BE2C (cell line): ENCODE data around the gene TMEM212.

Experiments
- DNase-seq: peaks from one replicate; pipeline ENCODE4 v3.0.0-alpha.2; 2020
- H3K27me3 ChIP-seq: fragments of 250-450 bp; sonication (Bioruptor Pico); 2 replicates; pipeline ENCODE4 v1.5.1; 2020; ENCODE audit warnings: mild to moderate bottlenecking
- H3K36me3 ChIP-seq: fragments of 250-450 bp; sonication (Bioruptor Pico); 2 replicates; pipeline ENCODE4 v1.5.1; 2020; ENCODE audit warnings: mild to moderate bottlenecking
- H3K4me1 ChIP-seq: fragments of 250-450 bp; sonication (Bioruptor Pico); 2 replicates; pipeline ENCODE4 v1.5.1; 2020
- H3K4me3 ChIP-seq: 2 replicates; pipeline ENCODE4 v1.5.1; 2011; ENCODE audit warnings: low read depth, low read length
- H3K9me3 ChIP-seq: fragments of 250-450 bp; sonication (Bioruptor Pico); 2 replicates; pipeline ENCODE4 v1.5.1; 2020
- CTCF ChIP-seq: IDR thresholded peaks from 2 replicates; pipeline ENCODE4 v1.5.1; 2012; ENCODE audit warnings: mild to moderate bottlenecking, low read depth, low read length

The TMEM212 gene

GRCh38 chr3:171833789-171834460 is 9.2 kb upstream of the TMEM212 start:
- no peak overlapping the region for H3K4me3 ChIP-seq
- TF ChIP-seq CTCF = peak; percentile 39; the same call in 1 of the 2 replicates
- H3K27me3 ChIP-seq = no peaks in the 10 kb centered on the region
- no peaks in the 10 kb centered on the region for H3K9me3 ChIP-seq
- H3K4me1 ChIP-seq = peaks cover 10% of the 10 kb centered on the region
- H3K36me3 ChIP-seq = no peaks in the 10 kb centered on the region
- DNase-seq = no peak

- H3K4me3 ChIP-seq = no peak overlapping the region
- peaks cover 10% of the 10 kb centered on the region for H3K4me1 ChIP-seq
- TF ChIP-seq CTCF = no peak
- no peaks in the 10 kb centered on the region for H3K36me3 ChIP-seq
- no peaks in the 10 kb centered on the region for H3K27me3 ChIP-seq
- no peaks in the 10 kb centered on the region for H3K9me3 ChIP-seq
- DNase-seq = no peak
Measured at GRCh38 chr3:171834461-171834801, 8.7 kb upstream of the TMEM212 start.

- no peak for TF ChIP-seq CTCF
- H3K36me3 ChIP-seq = no peaks in the 10 kb centered on the region
- no peak for DNase-seq
- no peak overlapping the region for H3K4me3 ChIP-seq
- no peaks in the 10 kb centered on the region for H3K27me3 ChIP-seq
- H3K9me3 ChIP-seq = no peaks in the 10 kb centered on the region
- peaks cover 4% of the 10 kb centered on the region; the same call in 1 of the 2 replicates for H3K4me1 ChIP-seq
Measured at GRCh38 chr3:171835116-171835515, 8.0 kb upstream of the TMEM212 start.

- Histone ChIP-seq H3K9me3 (no peaks in the 10 kb centered on the region), H3K36me3 (no peaks in the 10 kb centered on the region), H3K4me1 (no peaks in the 10 kb centered on the region), H3K27me3 (no peaks in the 10 kb centered on the region), H3K4me3 (no peak overlapping the region)
- DNase-seq = no peak
- no peak for TF ChIP-seq CTCF
Measured at GRCh38 chr3:171835613-171836012, 7.5 kb upstream of the TMEM212 start.

- H3K27me3 ChIP-seq = no peaks in the 10 kb centered on the region
- no peaks in the 10 kb centered on the region for H3K9me3 ChIP-seq
- no peak for TF ChIP-seq CTCF
- no peaks in the 10 kb centered on the region for H3K4me1 ChIP-seq
- no peaks in the 10 kb centered on the region for H3K36me3 ChIP-seq
- no peak overlapping the region for H3K4me3 ChIP-seq
- no peak for DNase-seq
Measured at GRCh38 chr3:171836855-171837254, 6.3 kb upstream of the TMEM212 start.

- no peaks in the 10 kb centered on the region for H3K36me3 ChIP-seq
- no peaks in the 10 kb centered on the region for H3K9me3 ChIP-seq
- no peak overlapping the region for H3K4me3 ChIP-seq
- TF ChIP-seq CTCF = no peak
- no peaks in the 10 kb centered on the region for H3K4me1 ChIP-seq
- H3K27me3 ChIP-seq = no peaks in the 10 kb centered on the region
- DNase-seq = no peak
Measured at GRCh38 chr3:171837698-171838097, 5.5 kb upstream of the TMEM212 start.
